Activated CD4-positive, alpha-beta T cell treated with anti-CD3 and anti-CD28 coated beads, Interleukin-2, amount 50 U/mL, for 4 hours (primary cell): ENCODE results near the gene TIMP4.

Experiments used
- DNase-seq, 2 experiments: peaks; one replicate each; pipeline ENCODE4 v3.0.0-alpha.2; 2020

TIMP4 gene

DNA sequence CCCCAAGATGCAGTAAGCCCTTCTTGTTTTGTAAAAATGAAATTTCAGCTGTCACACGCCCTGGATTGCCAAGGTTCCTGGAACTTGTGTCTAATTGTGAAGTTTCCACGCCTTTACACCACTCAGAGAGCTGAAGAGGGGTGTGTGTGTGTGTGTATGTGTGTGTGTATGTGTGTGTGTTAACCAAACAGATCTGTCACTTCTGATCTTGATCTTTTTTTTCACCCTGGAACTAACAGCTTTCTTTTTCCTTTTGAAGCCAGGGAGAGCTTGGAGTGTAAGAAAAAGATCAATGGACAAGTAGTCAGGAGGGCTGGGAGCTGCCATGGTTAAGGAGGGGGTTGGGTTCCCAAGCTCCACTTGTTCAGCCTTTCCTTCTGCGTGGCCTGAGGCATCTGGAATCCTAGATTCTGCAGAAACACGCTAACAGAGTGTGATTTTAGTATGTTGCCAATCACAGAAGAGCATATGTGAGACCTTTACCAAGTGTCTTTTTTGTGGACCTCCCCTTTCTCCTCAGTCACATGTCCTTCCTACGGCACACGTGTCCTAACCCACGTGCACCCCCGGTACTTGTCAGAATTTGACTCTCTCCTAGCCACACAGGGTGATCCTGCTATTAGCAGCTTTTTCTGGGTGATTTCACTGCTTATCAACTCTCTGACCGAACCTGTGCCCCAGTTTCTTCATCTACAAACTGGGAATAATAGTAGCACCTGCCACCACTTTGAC is 11.5 kb downstream of the TIMP4 start:
- no peak for DNase-seq

DNA sequence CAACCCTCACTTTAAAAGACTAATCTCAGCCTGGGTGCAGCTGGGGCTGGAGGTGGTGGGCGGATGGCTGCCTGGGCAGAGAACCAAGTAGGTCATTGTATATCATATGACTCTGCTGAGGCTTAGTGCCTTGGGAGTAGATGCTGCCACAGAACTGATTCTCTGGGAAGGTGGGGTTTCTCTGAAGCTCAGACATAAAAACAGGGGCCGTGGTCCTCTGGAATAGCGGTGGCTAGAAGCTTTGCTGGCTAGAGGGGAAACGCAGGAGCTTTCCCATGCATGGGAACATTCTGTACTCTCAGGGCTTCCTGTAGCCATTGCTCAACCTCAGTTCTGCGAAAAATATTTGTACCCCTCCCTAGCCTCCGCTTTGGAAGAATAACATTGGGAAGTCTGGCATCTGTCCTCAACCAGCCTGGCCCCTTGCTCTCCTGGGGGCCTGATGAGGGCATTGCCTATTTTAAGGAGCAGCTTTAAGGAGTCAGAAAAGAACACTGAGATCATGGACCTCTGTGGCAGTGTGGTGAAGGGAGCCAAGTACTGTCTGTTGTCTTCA is 14.7 kb downstream of the TIMP4 start:
- DNase-seq = no peak

DNA sequence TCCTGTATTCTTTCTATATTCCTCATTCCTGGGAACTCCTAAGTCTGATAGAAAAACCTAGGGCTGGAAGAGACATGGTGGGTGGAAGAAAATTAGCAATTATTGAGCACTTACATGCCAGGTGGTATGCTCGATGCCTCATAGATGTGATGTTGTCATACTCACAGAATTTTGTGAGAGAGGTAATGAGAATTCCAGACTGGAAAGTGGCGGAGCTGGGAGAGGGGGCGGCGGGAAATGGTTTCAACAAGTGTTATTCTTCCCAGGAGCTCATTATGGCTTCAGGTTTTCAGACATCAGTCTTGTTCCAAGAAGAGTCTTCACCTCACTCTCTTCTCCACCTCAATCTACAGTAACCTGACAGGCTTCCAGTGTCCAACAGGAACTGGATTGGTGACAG is 16.2 kb downstream of the TIMP4 start:
- DNase-seq = no peak

DNA sequence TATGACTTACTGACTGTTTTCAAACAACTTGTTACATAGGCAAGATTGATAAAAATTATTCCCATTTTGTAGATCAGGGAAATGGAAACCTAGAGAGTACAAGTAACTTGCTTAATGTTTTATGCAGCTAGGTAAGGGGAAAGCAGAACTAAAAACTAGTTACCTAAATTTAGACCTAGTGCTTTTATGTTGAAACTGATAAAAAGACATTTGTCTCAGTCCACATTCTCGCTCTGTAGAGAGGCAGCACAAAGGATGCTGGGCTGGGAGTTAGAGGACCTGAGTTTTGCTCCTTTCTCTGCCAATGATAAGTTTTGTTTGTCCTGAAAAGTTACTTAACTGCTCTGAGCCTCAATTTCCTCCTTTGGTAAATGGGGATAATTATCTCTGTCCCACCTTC is 17.4 kb downstream of the TIMP4 start:
- no peak for DNase-seq

DNA sequence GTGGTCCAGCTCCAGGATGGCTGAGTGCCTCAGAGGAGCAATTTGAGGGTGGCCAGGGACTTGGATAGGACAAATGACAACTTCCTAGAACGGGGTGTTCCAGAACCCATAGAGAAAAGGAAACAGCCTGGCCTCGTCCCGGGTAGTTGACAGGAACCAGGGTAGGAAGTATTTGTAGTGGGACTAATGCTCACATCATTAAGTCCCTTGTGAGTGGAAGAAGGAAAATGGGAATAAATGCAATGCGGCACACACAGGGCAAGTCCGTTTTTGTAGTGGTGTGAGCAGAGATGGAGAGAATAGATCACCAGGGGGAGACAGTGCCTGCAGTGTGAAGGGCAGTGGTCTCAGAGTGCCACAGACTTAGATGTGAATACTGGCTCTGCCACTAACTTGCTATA is 19.6 kb downstream of the TIMP4 start:
- DNase-seq = no peak

DNA sequence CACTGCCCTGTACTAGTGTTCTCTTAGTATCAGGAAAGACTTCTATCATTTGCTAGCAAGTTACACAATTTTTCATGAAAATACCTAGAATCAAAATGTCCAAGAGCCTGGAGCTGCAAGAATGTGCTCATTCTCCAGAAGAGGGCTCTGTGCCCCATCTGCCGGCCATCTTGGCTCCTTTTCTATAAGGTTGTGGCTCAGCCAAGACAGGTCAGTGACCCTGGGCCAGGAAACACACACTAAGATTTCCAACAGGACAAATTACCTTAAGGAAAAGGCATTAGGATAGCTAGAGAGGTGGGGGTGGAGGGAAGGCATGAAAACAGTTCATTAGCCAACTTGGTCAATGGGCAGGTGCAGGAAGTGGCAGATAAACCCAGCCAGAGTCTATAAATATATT is 20.7 kb downstream of the TIMP4 start:
- DNase-seq = peak in 1 of 2 experiments; percentile 7

DNA sequence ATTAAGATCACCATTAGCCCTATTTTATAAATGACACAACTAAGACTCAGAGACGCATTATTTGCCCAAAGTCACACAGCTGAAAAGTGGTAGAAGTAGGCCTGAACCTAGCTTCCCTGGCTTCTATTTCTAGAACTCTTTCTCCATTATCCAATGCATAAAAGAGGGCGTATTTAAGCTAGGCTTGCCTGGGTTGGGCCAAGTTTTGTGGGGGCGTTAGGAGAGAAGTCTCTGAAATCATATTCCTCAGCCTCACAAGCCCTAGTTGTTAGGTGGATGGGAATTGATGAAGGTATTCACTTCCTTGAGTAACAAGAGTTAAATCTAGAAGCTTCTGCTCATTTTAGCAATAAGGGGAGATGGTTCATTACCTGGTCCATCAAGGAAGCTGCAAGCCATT is 22.3 kb downstream of the TIMP4 start:
- DNase-seq = no peak

DNA sequence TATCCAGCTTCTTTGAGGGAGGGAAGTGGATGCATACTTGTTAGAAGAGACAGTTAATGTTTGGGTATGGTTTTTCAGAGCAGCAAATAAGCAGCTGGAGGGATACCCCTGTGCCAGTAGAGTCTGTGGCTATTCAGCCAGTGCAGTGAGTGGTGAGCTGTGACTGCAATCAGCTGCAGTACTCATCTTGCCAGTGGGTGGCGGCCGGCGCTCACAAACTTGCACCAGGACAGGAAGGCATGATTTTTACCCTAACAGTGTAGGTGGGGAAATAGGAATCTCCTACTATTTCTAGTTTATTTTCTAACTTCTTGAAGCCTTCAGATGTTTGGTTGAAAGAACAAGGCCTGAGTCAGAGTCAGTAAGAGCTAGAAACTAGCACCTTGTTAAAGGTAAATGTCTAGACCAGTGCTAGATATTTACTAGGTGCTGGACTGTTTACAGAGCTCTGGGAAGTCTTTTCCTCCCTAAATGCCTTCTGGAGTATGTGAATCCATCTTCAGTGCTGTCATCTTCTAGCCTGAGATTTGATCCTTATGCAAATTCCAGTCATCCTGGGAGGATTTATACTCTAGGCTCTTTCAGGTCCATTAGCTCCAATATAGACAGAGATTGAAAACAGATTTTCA is 23.6 kb downstream of the TIMP4 start:
- DNase-seq = peak; percentile 45 to 47

DNA sequence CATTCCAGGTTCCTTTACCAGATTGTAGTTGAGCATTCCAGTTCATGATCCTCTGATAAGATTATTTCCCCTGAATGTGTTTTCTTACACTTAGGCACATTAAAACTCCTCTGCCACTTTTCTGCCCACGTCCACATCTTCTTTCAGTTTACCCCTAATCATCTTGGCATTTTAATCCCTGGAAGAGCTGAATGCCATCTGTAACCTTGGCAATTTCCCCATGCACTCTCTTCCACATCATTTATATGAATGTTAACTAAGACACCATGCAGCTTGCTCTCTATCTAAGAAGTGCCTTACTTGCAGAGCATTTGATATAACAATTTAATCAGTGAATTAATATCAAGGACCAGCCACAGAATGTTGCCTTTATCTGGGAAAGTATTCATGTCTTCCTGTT is 25.8 kb downstream of the TIMP4 start:
- DNase-seq = no peak

DNA sequence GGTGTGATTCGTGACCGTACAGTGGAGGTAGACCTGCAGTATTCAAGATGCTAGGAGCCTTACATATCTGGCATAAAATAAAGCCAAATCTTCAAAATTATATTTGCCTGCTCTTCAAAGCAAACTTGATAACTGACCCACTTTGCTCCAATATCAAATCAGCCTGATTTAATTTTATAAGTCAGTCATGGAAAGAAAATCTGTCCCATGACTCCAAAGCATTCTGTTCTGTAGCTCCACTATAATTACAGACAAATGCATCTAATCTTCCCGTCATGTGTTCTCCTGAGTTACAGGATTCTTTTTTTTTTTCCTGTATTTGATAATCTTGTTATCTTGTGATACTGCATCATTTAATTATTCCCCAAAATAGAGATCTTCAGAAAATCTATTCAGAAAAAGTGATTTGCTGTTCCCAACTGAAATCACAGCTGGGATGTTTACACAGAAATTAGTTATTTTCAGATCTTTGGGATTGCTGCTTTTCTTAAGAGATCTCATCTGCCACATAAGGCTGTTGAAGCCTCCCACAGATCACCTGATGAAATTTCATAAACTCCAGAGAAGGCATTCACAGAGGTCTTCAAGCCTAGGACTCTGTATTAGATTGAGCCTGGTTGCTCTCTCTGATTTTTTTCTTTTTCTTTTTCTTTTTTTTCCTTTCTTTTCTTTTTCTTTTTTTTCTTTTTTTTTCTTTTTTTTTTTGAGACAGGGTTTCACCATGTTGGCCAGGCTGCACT is 27.2 kb downstream of the TIMP4 start:
- DNase-seq = no peak

DNA sequence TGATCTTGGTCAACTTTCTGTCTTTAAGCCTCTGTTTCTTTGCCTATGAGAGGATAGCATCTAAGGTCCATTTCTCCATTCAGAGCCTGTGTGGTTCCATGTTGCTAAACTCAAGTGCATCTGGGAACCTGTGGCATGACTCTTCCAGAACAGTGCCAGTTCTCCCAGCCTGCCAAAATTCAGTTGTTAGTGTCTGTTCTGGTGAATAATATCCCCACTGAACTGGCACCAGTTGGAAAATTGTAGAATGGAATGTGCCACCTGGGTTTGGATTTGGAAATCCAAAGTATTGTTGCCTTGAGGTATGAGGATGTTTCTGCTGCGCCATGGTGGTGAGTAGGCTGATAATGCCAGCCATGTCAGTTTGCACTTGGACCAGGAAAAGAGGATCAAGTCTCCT is 31.3 kb downstream of the TIMP4 start:
- DNase-seq = no peak

DNA sequence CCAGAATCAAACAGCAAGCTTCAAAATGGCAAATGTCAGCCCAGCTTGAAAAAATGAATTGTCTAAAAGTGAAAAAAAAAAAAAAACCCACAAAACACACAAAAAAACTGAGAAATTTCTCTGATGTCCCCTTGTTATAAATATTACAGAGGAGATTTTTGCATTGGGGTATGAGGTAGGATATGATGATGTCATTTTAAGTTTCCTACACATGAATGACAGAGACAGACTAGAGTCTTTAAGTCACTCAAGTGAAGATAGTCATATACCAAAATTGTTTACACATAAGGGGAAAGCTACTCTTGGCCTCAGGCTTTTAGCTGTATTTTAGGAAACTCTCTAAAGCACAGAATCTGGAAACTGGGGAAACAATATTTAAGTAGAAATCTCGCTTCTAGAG is 32.9 kb downstream of the TIMP4 start:
- DNase-seq = no peak

DNA sequence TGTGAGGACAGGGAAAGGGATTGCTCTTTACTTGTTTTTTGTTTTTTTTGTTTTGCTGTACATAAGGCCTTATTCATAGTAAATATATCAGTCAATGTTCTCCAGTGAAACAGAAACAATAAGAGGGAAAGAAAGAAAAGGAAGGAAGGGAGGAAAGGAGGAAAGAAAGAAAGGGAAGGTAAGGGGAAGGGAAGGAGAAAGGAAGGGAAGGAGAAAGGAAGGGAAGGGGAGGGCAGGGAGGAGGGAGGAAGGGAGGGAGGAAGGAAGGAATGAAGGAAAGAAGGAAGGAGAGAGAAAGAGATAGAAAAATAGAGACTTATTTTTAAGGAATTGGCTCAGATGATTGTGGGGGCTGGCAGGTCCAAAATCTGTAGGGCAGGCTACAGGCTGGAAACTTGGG is 37.2 kb downstream of the TIMP4 start:
- no peak for DNase-seq

DNA sequence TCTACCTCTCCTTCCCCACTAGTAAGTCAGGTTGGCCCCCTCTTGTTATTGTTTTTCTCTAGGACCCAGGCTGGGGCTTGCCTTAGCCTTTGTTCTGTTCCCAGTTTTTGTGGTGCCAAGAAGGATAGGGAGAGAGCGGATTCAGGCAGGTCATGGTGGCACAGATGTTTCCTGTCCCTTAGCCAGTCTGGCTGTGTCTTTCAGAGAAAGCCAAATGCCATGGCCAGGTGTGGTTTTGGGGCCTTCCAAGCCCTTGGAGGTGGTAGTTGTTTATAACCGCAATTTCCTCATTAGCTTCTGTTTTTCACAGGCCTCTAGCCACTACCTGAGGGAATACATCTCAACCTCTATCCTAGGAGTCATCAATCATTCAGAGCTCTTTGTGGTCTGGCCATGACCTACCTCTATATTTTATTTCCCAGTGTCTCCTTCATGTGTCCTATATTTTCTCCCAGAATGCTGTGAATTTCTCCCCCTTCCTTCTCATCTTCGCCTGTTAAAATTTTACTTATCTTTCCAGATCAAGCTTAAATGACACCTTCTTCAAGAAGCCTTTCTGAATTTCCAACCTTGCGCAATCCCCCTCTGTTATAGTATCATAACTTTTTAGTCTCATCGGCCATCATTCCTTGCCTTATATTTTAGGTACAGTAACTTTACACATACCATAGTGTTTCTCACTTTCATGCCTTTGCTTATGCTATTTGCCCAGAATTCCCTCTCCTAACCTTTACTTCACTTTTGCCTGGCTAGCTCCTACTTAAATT is 38.2 kb downstream of the TIMP4 start:
- DNase-seq = no peak

DNA sequence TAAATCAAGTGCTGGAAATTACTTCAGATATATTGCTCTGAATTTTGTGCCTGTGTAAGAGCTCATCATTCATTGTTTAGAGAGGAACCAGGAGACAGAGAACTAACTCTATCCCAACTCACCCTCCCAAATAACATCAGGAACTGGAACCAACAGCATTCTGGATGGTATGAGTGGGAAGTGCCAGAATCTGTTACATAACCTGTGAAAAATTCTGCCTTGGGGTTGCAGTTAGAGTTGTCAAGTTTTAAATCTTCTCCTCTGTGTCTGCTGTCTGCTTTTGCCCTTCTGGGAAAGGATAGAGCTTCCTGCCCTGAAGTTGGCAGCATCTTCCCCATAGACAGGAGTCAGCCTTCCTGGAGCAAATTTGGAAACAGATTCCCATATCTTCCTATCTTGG is 41.2 kb downstream of the TIMP4 start:
- no peak for DNase-seq

DNA sequence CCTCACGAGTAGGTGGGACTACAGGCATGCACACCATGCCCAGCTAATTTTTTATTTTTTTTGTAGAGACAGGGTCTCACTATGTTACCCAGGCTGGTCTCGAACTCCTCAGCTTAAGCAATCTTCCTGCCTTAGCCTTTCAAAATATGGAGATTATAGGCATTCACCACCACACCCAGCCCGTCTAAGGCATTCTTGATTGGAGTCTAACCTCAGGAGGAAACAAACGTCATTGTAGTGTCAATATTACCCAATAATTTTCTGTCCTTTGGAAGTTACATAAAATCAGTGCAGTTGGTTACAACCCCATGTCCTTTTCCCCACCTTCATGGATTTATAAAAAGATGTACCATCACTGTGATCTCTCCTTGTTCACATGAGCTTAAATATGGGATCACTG is 41.8 kb downstream of the TIMP4 start:
- no peak for DNase-seq

DNA sequence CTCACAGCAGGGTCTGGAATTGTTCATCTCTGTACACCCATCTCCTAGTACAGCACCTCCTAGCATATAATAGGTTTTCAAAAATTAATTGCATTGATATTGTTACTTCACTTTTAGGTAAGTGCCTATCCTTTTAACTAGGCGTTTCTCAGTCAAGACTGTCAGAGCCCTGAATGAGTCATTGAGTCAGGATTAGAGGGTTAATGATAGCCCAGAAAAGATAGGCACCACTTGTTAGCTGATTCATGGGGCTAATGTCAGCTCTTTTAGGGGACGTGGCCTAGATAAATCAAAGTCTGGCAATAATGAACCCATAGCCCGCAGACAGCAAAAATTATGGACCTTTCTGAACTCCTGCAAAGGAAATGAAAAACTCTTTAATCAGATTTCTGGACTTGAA is 42.9 kb downstream of the TIMP4 start:
- DNase-seq = no peak

DNA sequence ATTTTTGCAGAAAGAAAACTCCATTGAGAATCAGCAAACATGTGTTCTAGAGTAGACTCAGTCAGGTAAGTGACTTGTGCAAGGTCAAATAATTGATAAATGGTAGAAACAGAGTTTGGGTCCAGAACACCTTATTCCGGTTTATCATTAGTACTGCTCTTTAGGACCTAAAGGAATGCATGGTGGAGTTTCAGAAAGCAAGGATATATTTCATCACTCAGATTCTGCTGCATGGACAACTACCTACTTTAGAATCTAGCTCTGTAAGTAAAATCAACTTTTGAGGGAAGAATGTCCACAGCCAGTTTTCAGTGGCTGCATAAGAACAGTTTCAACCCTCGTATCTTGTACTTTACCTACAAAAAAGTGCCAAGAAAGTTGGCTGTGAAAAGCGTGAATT is 43.6 kb downstream of the TIMP4 start:
- no peak for DNase-seq

DNA sequence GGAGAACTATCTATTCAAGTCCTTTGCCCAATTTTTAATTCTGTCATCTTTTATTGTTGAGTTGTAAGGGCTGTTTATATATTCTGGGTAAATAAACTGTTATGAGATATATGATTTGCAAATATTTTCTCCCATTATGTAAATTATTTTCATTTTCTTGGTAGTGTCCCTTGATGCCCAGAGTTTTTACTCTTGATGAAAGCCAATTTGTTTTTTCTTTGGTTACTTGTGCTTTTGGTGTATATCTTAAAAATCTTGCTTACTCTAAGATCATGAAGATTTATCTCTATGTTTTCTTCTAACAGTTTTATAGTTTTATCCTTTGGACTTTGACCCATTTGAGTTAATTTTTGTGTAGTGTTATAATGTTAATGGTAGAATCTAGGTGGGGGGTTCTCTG is 44.5 kb downstream of the TIMP4 start:
- DNase-seq = no peak

DNA sequence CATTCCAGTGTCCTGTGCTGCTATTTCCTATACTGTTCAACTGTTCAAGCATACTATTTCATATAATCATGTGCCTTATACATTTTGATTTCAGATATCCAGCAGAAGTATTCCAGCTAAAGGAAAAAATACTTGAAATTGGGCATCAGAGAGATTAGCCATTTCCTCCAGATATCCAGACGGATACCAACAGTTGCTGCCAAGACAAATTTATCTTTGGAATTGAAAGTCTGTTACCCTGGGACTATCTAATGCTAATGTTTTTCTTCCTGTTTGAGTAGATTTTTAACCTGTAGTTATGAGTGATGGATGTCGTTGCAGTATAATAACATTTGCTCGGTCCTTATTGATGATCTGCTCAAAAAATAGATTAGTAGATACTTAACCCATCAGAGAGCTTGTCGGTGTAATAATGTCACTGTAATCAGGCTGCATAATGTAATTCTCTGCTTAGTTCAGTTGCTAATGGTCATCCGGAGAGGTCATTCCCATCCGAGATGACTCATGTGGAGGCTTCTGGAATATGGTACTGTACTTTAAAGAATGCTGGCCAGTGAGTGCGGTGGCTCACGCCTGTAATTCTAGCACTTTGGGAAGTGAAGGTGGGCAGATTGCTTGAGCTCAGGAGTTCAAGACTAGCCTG is 51.5 kb downstream of the TIMP4 start:
- DNase-seq = no peak
